Neuronal stem cell (in vitro differentiated cells): ENCODE data around the gene ETNPPL.

Experiments
- DNase-seq: peaks from one replicate; pipeline ENCODE4 v3.0.0-alpha.2; 2013; ENCODE audit warnings: low spot score
- H2AFZ ChIP-seq: one replicate; pipeline ENCODE4 v1.6.1; 2013; ENCODE audit warnings: mild to moderate bottlenecking, low read length, inconsistent platforms
- H2AK5ac ChIP-seq: 2 replicates; pipeline ENCODE4 v1.6.1; 2013; ENCODE audit warnings: low read depth, mild to moderate bottlenecking, inconsistent platforms, low read length, moderate library complexity, mixed read lengths
- H2BK120ac ChIP-seq: 2 replicates; pipeline ENCODE4 v1.6.1; 2013; ENCODE audit warnings: low read depth, mild to moderate bottlenecking, inconsistent platforms, low read length, moderate library complexity, mixed read lengths
- H2BK12ac ChIP-seq: one replicate; pipeline ENCODE4 v1.6.1; 2013; ENCODE audit warnings: low read length, inconsistent platforms
- H2BK15ac ChIP-seq: 2 replicates; pipeline ENCODE4 v1.6.1; 2013; ENCODE audit warnings: mild to moderate bottlenecking, low read length, inconsistent platforms, mixed read lengths
- H2BK5ac ChIP-seq: one replicate; pipeline ENCODE4 v1.6.1; 2013; ENCODE audit warnings: inconsistent platforms, mild to moderate bottlenecking, low read length, moderate library complexity
- H3K14ac ChIP-seq: one replicate; pipeline ENCODE4 v1.6.1; 2013; ENCODE audit warnings: low read length, inconsistent platforms
- H3K18ac ChIP-seq: 2 replicates; pipeline ENCODE4 v1.6.1; 2013; ENCODE audit warnings: low read length, inconsistent platforms
- H3K23ac ChIP-seq: 2 replicates; pipeline ENCODE4 v1.6.1; 2013; ENCODE audit warnings: low read depth, mild to moderate bottlenecking, mixed read lengths, low read length, inconsistent platforms; ENCODE audit not compliant: poor library complexity
- H3K27ac ChIP-seq: replicated peaks from 3 replicates; pipeline ENCODE4 v1.5.1; 2013; ENCODE audit warnings: low read length, inconsistent platforms
- H3K27me3 ChIP-seq, 3 experiments: 2 replicates each; pipeline ENCODE4 v1.6.1; 2013; ENCODE audit warnings: low read length in 3 of 3, mild to moderate bottlenecking in 2 of 3, inconsistent platforms in 1 of 3, low read depth in 1 of 3, mixed read lengths in 1 of 3, moderate library complexity in 1 of 3; ENCODE audit not compliant: control insufficient read depth in 3 of 3, insufficient read depth in 3 of 3
- H3K36me3 ChIP-seq, 2 donors: replicated peaks in 1 of 2; 2 replicates each; pipeline ENCODE4 v1.6.1; 2013; ENCODE audit warnings: low read length in 2 of 2; ENCODE audit not compliant: control insufficient read depth in 2 of 2, insufficient read depth in 2 of 2
- H3K4ac ChIP-seq: 2 replicates; pipeline ENCODE4 v1.6.1; 2013; ENCODE audit warnings: inconsistent platforms, mild to moderate bottlenecking, low read length, moderate library complexity
- H3K4me1 ChIP-seq, 2 donors: 1 replicate in 1 of 2; 2 replicates in 1 of 2; pipeline ENCODE4 v1.6.1; 2013; ENCODE audit warnings: low read length in 2 of 2, low read depth in 1 of 2; ENCODE audit not compliant: control insufficient read depth in 2 of 2, insufficient read depth in 1 of 2
- H3K4me2 ChIP-seq: one replicate; pipeline ENCODE4 v1.6.1; 2013; ENCODE audit warnings: mild to moderate bottlenecking, low read length, inconsistent platforms; ENCODE audit not compliant: insufficient read depth, poor library complexity, severe bottlenecking
- H3K4me3 ChIP-seq, 2 donors: 2 replicates each; pipeline ENCODE4 v1.5.1; 2013; ENCODE audit warnings: low read length in 2 of 2, mild to moderate bottlenecking in 2 of 2, inconsistent platforms in 1 of 2, moderate library complexity in 1 of 2
- H3K79me1 ChIP-seq: one replicate; pipeline ENCODE4 v1.6.1; 2013; ENCODE audit warnings: low read depth, mild to moderate bottlenecking, inconsistent platforms, low read length, moderate library complexity
- H3K9ac ChIP-seq: one replicate; pipeline ENCODE4 v1.6.1; 2013; ENCODE audit warnings: mild to moderate bottlenecking, low read depth, low read length, inconsistent platforms; ENCODE audit not compliant: poor library complexity
- H3K9me3 ChIP-seq, 2 donors: replicated peaks in 1 of 2; 2 replicates each; pipeline versions ENCODE3 to v1.6.1; 2013; ENCODE audit warnings: low read length in 2 of 2, mild to moderate bottlenecking in 2 of 2, inconsistent platforms in 1 of 2, low read depth in 1 of 2, mixed read lengths in 1 of 2, moderate library complexity in 1 of 2; ENCODE audit not compliant: control insufficient read depth in 2 of 2, insufficient read depth in 1 of 2
- H4K8ac ChIP-seq: one replicate; pipeline ENCODE4 v1.6.1; 2013; ENCODE audit warnings: low read depth, mild to moderate bottlenecking, inconsistent platforms, low read length, moderate library complexity
- H4K91ac ChIP-seq: one replicate; pipeline ENCODE4 v1.6.1; 2013; ENCODE audit warnings: low read length, low read depth, mild to moderate bottlenecking, inconsistent platforms; ENCODE audit not compliant: poor library complexity
- WGBS, 2 donors: extraction: QIAGEN DNeasy Blood & Tissue Kit; methylation state at CpG; one replicate each; pipeline ENCODE4 v1.1.7; 2013; ENCODE audit warnings: missing lambda C conversion rate in 2 of 2, mixed read lengths in 1 of 2; ENCODE audit not compliant: insufficient read length in 2 of 2, insufficient replicate concordance in 1 of 2; ENCODE audit errors: extremely low coverage in 2 of 2; 5-methylcytosine and 5-hydroxymethylcytosine counted together

The ETNPPL gene

GRCh38 chr4:108693819-108694218, 69.0 kb downstream of the ETNPPL start:
- Histone ChIP-seq H3K4me3 (no peak overlapping the region), H3K4me2 (no peak overlapping the region), H2BK120ac (no peak overlapping the region), H3K9ac (no peak overlapping the region), H3K23ac (no peak overlapping the region), H3K9me3 (peaks cover 0 to 2% of the 10 kb centered on the region in 2 donors), H3K36me3 (no peaks in the 10 kb centered on the region), H2BK12ac (no peak overlapping the region), H3K79me1 (no peaks in the 10 kb centered on the region), H3K4me1 (no peaks in the 10 kb centered on the region), H3K27ac (no peak overlapping the region), H3K4ac (no peak overlapping the region), H3K18ac (no peak overlapping the region), H4K91ac (no peak overlapping the region), H4K8ac (no peak overlapping the region), H3K14ac (no peak overlapping the region), H2BK5ac (no peak overlapping the region), H2AFZ (no peak overlapping the region), H2AK5ac (no peak overlapping the region), H2BK15ac (no peak overlapping the region), H3K27me3 (no peaks in the 10 kb centered on the region)
- no CpG with 5 or more reads among the region's 3 CpGs for WGBS, 2 donors
- no peak for DNase-seq

GRCh38 chr4:108693211-108693610, 69.6 kb downstream of the ETNPPL start:
- Histone ChIP-seq H3K4ac (no peak overlapping the region), H2BK5ac (no peak overlapping the region), H2BK120ac (no peak overlapping the region), H4K91ac (no peak overlapping the region), H2AK5ac (no peak overlapping the region), H3K4me2 (no peak overlapping the region), H3K36me3 (no peaks in the 10 kb centered on the region), H3K9me3 (peaks cover 0 to 2% of the 10 kb centered on the region in 2 donors), H2BK12ac (no peak overlapping the region), H3K18ac (no peak overlapping the region), H4K8ac (no peak overlapping the region), H3K27me3 (no peaks in the 10 kb centered on the region), H2AFZ (no peak overlapping the region), H3K79me1 (no peaks in the 10 kb centered on the region), H3K27ac (no peak overlapping the region), H3K14ac (no peak overlapping the region), H2BK15ac (no peak overlapping the region), H3K9ac (no peak overlapping the region), H3K23ac (no peak overlapping the region), H3K4me3 (no peak overlapping the region), H3K4me1 (no peaks in the 10 kb centered on the region)
- no peak for DNase-seq
- no CpG with 5 or more reads among the region's 3 CpGs for WGBS, 2 donors
